Measurements from ENCODE around the gene CDK2AP2. TPM values are rescaled to one million over a fixed set of nuclear protein-coding genes. Genes with fewer than 3 reads are reported as not detected.

Gene CDK2AP2
- total RNA-seq, 4 donors from 2014 or later: 16.7 to 44.6 (median 30.9) TPM

- H3K4me1 ChIP-seq: peaks cover 53% of the 10 kb centered on the region
These were observed 2.9 kb downstream of the CDK2AP2 start, which contains the start of gene PITPNM1 for GRCh38 chr11:67504950-67505581. Gene PITPNM1, minus strand, starts transcription at chr11:67505363. Its CDS starts 1,183 bp downstream, at chr11:67504180.

GRCh38 chr11:67504005-67504949 lies 3.7 kb downstream of the CDK2AP2 start:
- H3K27ac ChIP-seq: peak overlapping the region; percentile 84
- no peaks in the 10 kb centered on the region for H3K27me3 ChIP-seq
- peak overlapping the region; percentile 57 for H3K4me3 ChIP-seq
- no peaks in the 10 kb centered on the region for H3K36me3 ChIP-seq
- peaks cover 53% of the 10 kb centered on the region for H3K4me1 ChIP-seq
- no peaks in the 10 kb centered on the region for H3K9me3 ChIP-seq
- 9% methylated on average over 19 of the region's 101 CpGs for WGBS
- no peak for TF ChIP-seq EP300 (IDR thresholded peaks at IDR 0.05)
- no peak for TF ChIP-seq POLR2A (IDR thresholded peaks at IDR 0.05)
- no peak for TF ChIP-seq CTCF (IDR thresholded peaks at IDR 0.05)
- no peak for TF ChIP-seq POLR2AphosphoS5 (IDR thresholded peaks at IDR 0.05)
- no peak for DNase-seq (ENCODE audit: low spot score in 2 of 2)

More at GRCh38 chr11:67504950-67505581, 2.9 kb downstream of the CDK2AP2 start, which contains the start of gene PITPNM1:
- H3K27ac ChIP-seq: peak within 1 kb of the TSS; percentile 84
- H3K4me3 ChIP-seq: peak within 1 kb of the TSS; percentile 57
- 0% methylated on average over 3 of the region's 58 CpGs for WGBS
- peak in 1 of 2 donors; percentile 77 for DNase-seq (ENCODE audit: low spot score in 2 of 2)
- no peaks in the 10 kb centered on the region for H3K9me3 ChIP-seq
- no peaks in the 10 kb centered on the region for H3K27me3 ChIP-seq
- no peaks in the 10 kb centered on the region for H3K36me3 ChIP-seq
- no peak for TF ChIP-seq POLR2A (IDR thresholded peaks at IDR 0.05)
- no peak for TF ChIP-seq POLR2AphosphoS5 (IDR thresholded peaks at IDR 0.05)
- TF ChIP-seq CTCF (IDR thresholded peaks at IDR 0.05): no peak
- no peak for TF ChIP-seq EP300 (IDR thresholded peaks at IDR 0.05)

GRCh38 chr11:67503119-67504004 lies 4.6 kb downstream of the CDK2AP2 start:
- DNase-seq (ENCODE audit: low spot score in 2 of 2): peak in 1 of 2 donors; percentile 59
- WGBS: 80% methylated on average over 17 of the region's 19 CpGs
- H3K27me3 ChIP-seq: no peaks in the 10 kb centered on the region
- H3K27ac ChIP-seq: no peak overlapping the region
- no peak for TF ChIP-seq POLR2AphosphoS5 (IDR thresholded peaks at IDR 0.05)
- TF ChIP-seq CTCF (IDR thresholded peaks at IDR 0.05): no peak
- no peak for TF ChIP-seq POLR2A (IDR thresholded peaks at IDR 0.05)
- TF ChIP-seq EP300 (IDR thresholded peaks at IDR 0.05): no peak
- H3K4me1 ChIP-seq: peaks cover 46% of the 10 kb centered on the region
- peaks cover 3% of the 10 kb centered on the region for H3K36me3 ChIP-seq
- H3K4me3 ChIP-seq: peak overlapping the region; percentile 57
- H3K9me3 ChIP-seq: no peaks in the 10 kb centered on the region

- no peak for DNase-seq (ENCODE audit: low spot score in 2 of 2)
- no peaks in the 10 kb centered on the region for H3K27me3 ChIP-seq
- H3K36me3 ChIP-seq: peaks cover 12% of the 10 kb centered on the region
- no peak overlapping the region for H3K4me3 ChIP-seq
- no peaks in the 10 kb centered on the region for H3K9me3 ChIP-seq
- WGBS: 100% methylated on average over 5 of the region's 18 CpGs
- TF ChIP-seq POLR2AphosphoS5 (IDR thresholded peaks at IDR 0.05) (no peak), CTCF (IDR thresholded peaks at IDR 0.05) (no peak), EP300 (IDR thresholded peaks at IDR 0.05) (no peak), POLR2A (IDR thresholded peaks at IDR 0.05) (no peak)
- H3K4me1 ChIP-seq: peaks cover 40% of the 10 kb centered on the region
- H3K27ac ChIP-seq: no peak overlapping the region
These were observed 5.5 kb downstream of the CDK2AP2 start for GRCh38 chr11:67502328-67502979.

Data from suprapubic skin (tissue), 4 donors.